ENCODE measurements around the gene EIF2AK3. TPM values are rescaled to one million over a fixed set of nuclear protein-coding genes. Genes with fewer than 3 reads are reported as not detected.

The EIF2AK3 gene
- polyA plus RNA-seq, 3 donors: 2.0 to 6.6 (median 2.3) TPM

GRCh38 chr2:88563129-88563528, 64.1 kb downstream of the EIF2AK3 start:
- no peak overlapping the region for H3K4me3 ChIP-seq (replicated peaks in 1 of 3; ENCODE audit: low read depth in 2 of 3, low read length in 3 of 3)
- H2AFZ ChIP-seq (ENCODE audit: insufficient read depth, low read depth, low read length, poor library complexity, severe bottlenecking): no peak overlapping the region
- no peaks in the 10 kb centered on the region for H3K27me3 ChIP-seq (ENCODE audit: control insufficient read depth in 2 of 2, insufficient read depth in 2 of 2, low read length in 2 of 2)
- H3K27ac ChIP-seq (ENCODE audit: low read depth in 1 of 2, low read length in 2 of 2): no peak overlapping the region
- intact Hi-C loops (cut with micrococcal nuclease): no loop called here
- Mint-ChIP-seq H3K4me3 (no peak overlapping the region), H3K9me3 (no peaks in the 10 kb centered on the region), H3K36me3 (peaks cover 56 to 64% of the 10 kb centered on the region in 2 donors), H3K27me3 (ENCODE audit: low read depth in 3 of 3) (peaks cover 0 to 1% (median 0%) of the 10 kb centered on the region in 3 donors), H3K27ac (no peak overlapping the region), H3K4me1 (no peaks in the 10 kb centered on the region)
- no peak for TF ChIP-seq CTCF (IDR thresholded peaks at IDR 0.05)
- no peaks in the 10 kb centered on the region for H3K4me1 ChIP-seq (ENCODE audit: control insufficient read depth in 1 of 2, insufficient read depth in 2 of 2, low read length in 2 of 2)
- no peak overlapping the region for H3K9ac ChIP-seq (ENCODE audit: insufficient read depth, low read length, poor library complexity, severe bottlenecking)
- no peaks in the 10 kb centered on the region for H3K9me3 ChIP-seq (replicated peaks in 1 of 2; ENCODE audit: control insufficient read depth in 1 of 2, insufficient read depth in 1 of 2, low read length in 2 of 2)
- no peak overlapping the region for H3K4me2 ChIP-seq (replicated peaks; ENCODE audit: extremely low read depth, low read length, poor library complexity, severe bottlenecking)
- WGBS (ENCODE audit: insufficient coverage): no CpG with 5 or more reads among the region's 2 CpGs
- no peak for DNase-seq
- H3K36me3 ChIP-seq (replicated peaks in 1 of 2; ENCODE audit: control insufficient read depth in 1 of 2, insufficient read depth in 2 of 2, low read length in 2 of 2): peaks cover 25 to 74% of the 10 kb centered on the region in 2 donors
- H3K79me2 ChIP-seq (ENCODE audit: insufficient read depth, low read length): no peaks in the 10 kb centered on the region
- H4K20me1 ChIP-seq (ENCODE audit: insufficient read depth, low read length): no peaks in the 10 kb centered on the region

GRCh38 chr2:88561646-88562388, 65.4 kb downstream of the EIF2AK3 start:
- Mint-ChIP-seq H3K9me3 (no peaks in the 10 kb centered on the region), H3K4me3 (no peak overlapping the region), H3K4me1 (no peaks in the 10 kb centered on the region), H3K27ac (no peak overlapping the region), H3K27me3 (ENCODE audit: low read depth in 3 of 3) (peaks cover 0 to 1% (median 0%) of the 10 kb centered on the region in 3 donors), H3K36me3 (peaks cover 57 to 64% of the 10 kb centered on the region in 2 donors)
- Histone ChIP-seq H2AFZ (ENCODE audit: insufficient read depth, low read depth, low read length, poor library complexity, severe bottlenecking) (no peak overlapping the region), H3K79me2 (ENCODE audit: insufficient read depth, low read length) (no peaks in the 10 kb centered on the region), H3K4me2 (replicated peaks; ENCODE audit: extremely low read depth, low read length, poor library complexity, severe bottlenecking) (no peak overlapping the region), H4K20me1 (ENCODE audit: insufficient read depth, low read length) (no peaks in the 10 kb centered on the region), H3K4me3 (replicated peaks in 1 of 3; ENCODE audit: low read depth in 2 of 3, low read length in 3 of 3) (no peak overlapping the region), H3K9me3 (replicated peaks in 1 of 2; ENCODE audit: control insufficient read depth in 1 of 2, insufficient read depth in 1 of 2, low read length in 2 of 2) (no peaks in the 10 kb centered on the region), H3K27ac (ENCODE audit: low read depth in 1 of 2, low read length in 2 of 2) (no peak overlapping the region), H3K36me3 (replicated peaks in 1 of 2; ENCODE audit: control insufficient read depth in 1 of 2, insufficient read depth in 2 of 2, low read length in 2 of 2) (peaks cover 25 to 79% of the 10 kb centered on the region in 2 donors), H3K27me3 (ENCODE audit: control insufficient read depth in 2 of 2, insufficient read depth in 2 of 2, low read length in 2 of 2) (no peaks in the 10 kb centered on the region), H3K9ac (ENCODE audit: insufficient read depth, low read length, poor library complexity, severe bottlenecking) (no peak overlapping the region), H3K4me1 (ENCODE audit: control insufficient read depth in 1 of 2, insufficient read depth in 2 of 2, low read length in 2 of 2) (no peaks in the 10 kb centered on the region)
- intact Hi-C loops (cut with micrococcal nuclease): no loop called here
- DNase-seq: no peak
- 100% methylated on average over 1 of the region's 3 CpGs for WGBS (ENCODE audit: insufficient coverage)
- no peak for TF ChIP-seq CTCF (IDR thresholded peaks at IDR 0.05)

Measured in CD14-positive monocyte (primary cell).